Motor neuron (in vitro differentiated cells): ENCODE measurements around the gene BASP1. TPM values are rescaled to one million over a fixed set of nuclear protein-coding genes. Genes with fewer than 3 reads are reported as not detected.
"Not testable (repeated sequence)": the region's sequence is repeated elsewhere in the genome, so short reads cannot be mapped to it uniquely, and the experiment has no call there.

Experiments
- ATAC-seq, 8 experiments: fragments of 200-7000 bp; cut with Tn5 transposase; replicated peaks in 6 of 8; 2 replicates each; pipeline ENCODE4 v1.8.0; 2021; ENCODE audit warnings: mild to moderate bottlenecking in 8 of 8, moderate library complexity in 8 of 8
- H3K27ac ChIP-seq, 2 donors: fragments of 250-450 bp; sonication (Bioruptor Pico); 2 replicates each; pipeline ENCODE4 v1.9.0; 2021; ENCODE audit warnings: antibody characterized with exemption in 2 of 2, mild to moderate bottlenecking in 2 of 2, moderate library complexity in 1 of 2
- H3K4me1 ChIP-seq, 2 donors: fragments of 250-450 bp; sonication (Bioruptor Pico); replicated peaks in 1 of 2; 2 replicates each; pipeline ENCODE4 v1.6.1; 2021; ENCODE audit warnings: antibody characterized with exemption in 2 of 2, mild to moderate bottlenecking in 2 of 2, moderate library complexity in 1 of 2
- H3K4me3 ChIP-seq, 5 donors: fragments of 250-450 bp; sonication (Bioruptor Pico); 2 replicates each; pipeline ENCODE4 v1.9.0; 2021; ENCODE audit warnings: antibody characterized with exemption in 5 of 5, mild to moderate bottlenecking in 5 of 5, moderate library complexity in 4 of 5
- WGBS, 10 experiments: fragments of 450-650 bp; shearing (Covaris generic); methylation state at CpG; one replicate each; pipeline ENCODE4 v1.0.0; 2022; 5-methylcytosine and 5-hydroxymethylcytosine counted together
- in situ Hi-C, 9 experiments: fragments of 400-800 bp; cut with MboI; loops; one replicate each; pipeline ENCODE4 v1.15.0; 2021; ENCODE audit warnings: low sequenced_read_pairs in 9 of 9, low pct_unique_long_range_greater_than_20kb in 2 of 9; ENCODE audit not compliant: unreplicated experiment in 9 of 9
- total RNA-seq, 8 experiments: library from RNA; unstranded; fragments of 300-600 nt; gene quantifications; 2 replicates each; pipeline versions ENCODE4 v1.2.3 to v1.2.4, GENCODE V29; 2022

BASP1 gene
- total RNA-seq, 8 experiments from 2014 or later = 0.49 to 308 (median 249) TPM

DNA sequence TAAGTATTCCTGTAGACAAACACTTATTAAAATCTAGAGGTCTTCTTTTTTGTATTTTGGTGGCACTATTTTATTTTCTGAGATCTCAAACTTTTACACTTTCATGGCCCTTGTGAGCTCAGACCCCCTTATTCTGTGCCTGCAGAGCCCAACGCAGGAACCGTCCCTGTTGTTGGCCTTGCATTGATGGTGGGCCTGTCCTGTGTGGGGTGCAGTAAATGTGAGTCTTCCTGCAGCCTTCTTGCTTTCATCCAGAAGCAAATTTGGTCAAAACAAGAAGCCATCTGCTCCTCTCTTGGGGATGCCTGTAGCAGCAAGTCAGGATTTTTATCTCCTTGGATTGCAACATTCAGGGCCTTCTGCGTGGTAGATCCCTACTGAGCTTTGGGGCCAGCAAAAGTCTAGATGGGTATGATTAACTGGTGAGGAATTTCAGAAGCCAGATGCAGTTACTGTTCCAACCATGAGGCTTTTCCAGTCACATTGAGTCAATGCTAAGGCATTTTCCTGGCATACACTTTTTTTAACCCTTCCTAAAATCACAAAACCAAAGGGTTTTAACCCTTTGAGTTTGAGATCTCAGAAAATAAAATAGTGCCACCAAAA lies 31.7 kb downstream of the BASP1 start:
- in situ Hi-C loops = no loop called here
- ATAC-seq = no peak
- WGBS, 10 experiments = 20 to 100% (median 100%) methylated on average over 1 to 2 of the region's 3 CpGs; no CpG with 5 or more reads in 3 of the 10 experiments
- Histone ChIP-seq H3K4me3 (no peak overlapping the region), H3K27ac (no peak overlapping the region), H3K4me1 (peaks cover 0 to 14% of the 10 kb centered on the region in 2 donors)

DNA sequence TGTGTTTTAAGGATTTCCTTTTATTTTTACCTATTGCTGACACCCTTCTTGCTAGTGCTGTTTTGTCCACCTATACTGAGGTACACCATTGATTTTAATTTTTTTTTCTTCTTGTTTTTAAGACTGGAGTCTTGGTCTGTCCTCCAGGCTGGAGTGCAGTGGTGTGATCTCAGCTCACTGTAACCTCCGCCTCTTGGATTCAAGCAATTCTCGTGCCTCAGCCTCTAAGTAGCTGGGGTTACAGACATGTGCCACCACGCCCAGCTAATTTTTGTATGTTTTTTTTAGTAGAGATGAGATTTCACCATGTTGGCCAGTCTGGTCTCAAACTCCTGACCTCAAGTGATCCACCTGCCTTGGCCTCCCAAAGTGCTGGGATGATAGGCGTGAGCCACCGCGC lies 32.4 kb downstream of the BASP1 start:
- H3K4me3 ChIP-seq, in situ Hi-C loops, H3K4me1 ChIP-seq, H3K27ac ChIP-seq, ATAC-seq: not testable (repeated sequence)
- WGBS, 10 experiments = 50 to 100% (median 82%) methylated on average over 2 to 6 of the region's 6 CpGs; no CpG with 5 or more reads in 2 of the 10 experiments

DNA sequence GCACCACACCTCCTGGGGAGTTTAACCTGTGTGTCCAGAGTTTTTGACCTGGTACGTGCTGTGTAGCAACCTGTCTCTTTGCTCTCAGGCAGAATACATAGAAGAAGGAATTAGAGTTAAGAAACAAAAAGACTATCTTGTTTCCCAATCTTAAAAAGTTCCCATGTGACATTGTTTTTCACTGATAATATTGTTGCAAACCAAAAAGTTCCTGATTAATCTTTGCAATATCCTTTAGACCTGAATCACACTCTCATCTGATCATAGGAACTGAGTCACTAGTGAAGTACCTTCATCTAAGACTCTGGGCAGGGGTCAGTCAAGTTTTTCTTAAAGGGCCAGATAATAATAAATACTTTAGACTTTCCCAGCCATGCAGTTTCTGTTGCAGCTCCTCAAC lies 35.1 kb downstream of the BASP1 start:
- in situ Hi-C loops = no loop called here
- H3K4me1 ChIP-seq = peaks cover 5 to 20% of the 10 kb centered on the region in 2 donors
- no peak overlapping the region for H3K4me3 ChIP-seq
- no peak overlapping the region for H3K27ac ChIP-seq
- WGBS, 10 experiments = 0 to 100% (median 93%) methylated on average over 1 of the region's 1 CpG; no CpG with 5 or more reads in 4 of the 10 experiments
- ATAC-seq = no peak

DNA sequence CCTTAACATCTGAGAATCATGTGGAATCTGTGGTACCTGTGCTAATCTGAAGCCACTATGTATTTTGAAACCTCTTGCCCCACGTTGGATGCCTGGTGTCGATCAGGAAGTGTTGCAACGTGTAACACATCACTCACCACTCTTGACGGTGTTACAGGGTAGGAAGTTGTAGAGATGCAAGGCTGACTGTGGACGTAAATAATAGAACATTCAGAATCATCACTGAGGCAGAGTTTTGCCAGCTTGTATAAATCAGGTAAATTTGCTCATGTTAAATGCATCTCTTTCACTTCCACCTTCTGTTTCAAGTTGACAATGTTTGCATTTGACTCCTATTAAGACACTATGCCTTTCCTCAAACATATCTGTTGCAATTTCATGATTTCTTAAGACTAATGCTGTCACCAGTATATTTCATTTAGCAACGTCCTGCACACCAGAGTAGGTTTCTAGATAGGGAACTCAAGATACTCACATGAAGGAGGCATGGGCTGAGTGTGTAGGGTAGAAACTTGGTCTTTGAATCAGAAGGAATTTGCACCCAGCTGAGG lies 38.1 kb downstream of the BASP1 start:
- peaks cover 11 to 46% of the 10 kb centered on the region in 2 donors for H3K4me1 ChIP-seq
- no peak for ATAC-seq
- in situ Hi-C loops = no loop called here
- H3K4me3 ChIP-seq = no peak overlapping the region
- H3K27ac ChIP-seq = no peak overlapping the region
- 5 to 96% (median 81%) methylated on average over 2 to 6 of the region's 6 CpGs; no CpG with 5 or more reads in 1 of the 10 experiments for WGBS, 10 experiments

DNA sequence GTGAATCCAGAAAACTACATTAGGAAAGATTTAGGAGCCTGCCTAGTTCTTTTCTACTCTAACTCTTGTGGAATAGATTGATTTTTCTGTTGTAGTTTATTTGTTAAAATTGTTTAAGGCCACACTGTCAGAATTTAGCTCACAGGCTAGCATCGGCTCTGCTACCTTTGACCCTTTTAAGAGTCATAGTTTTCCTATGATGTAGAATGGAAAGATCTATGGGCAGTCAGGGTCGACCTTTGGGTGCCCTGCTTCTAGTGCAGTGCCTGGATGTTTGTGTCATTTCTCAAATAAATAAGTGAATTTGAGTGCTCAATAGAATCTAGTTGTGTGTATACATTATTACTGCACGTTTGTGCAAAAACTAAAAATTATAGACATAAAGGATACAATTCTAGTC lies 38.7 kb downstream of the BASP1 start:
- 10 to 100% (median 62%) methylated on average over 1 to 3 of the region's 3 CpGs; no CpG with 5 or more reads in 2 of the 10 experiments for whole genome bisulfite sequencing, 10 experiments
- Histone ChIP-seq H3K4me3 (no peak overlapping the region), H3K4me1 (peaks cover 11 to 52% of the 10 kb centered on the region in 2 donors), H3K27ac (no peak overlapping the region)
- ATAC-seq = no peak
- in situ Hi-C loops = no loop called here

DNA sequence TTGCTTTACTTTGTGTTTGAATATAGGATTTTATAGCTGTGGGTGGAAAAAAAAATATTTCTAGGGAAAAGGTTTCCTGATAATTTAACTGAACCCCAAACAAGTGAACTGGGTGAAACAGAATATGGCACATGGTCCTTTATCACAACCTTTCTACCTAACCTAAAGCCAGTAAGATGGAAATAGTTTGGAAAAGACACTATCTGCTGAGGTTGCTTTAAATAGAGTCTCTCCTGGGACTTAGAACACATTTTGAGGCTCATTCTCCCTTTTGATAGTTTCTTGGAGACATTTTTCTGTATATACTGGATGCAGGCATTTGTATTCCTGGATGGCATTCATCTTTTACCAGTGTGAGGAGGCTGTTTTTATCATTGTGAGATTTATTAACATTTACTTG lies 39.4 kb downstream of the BASP1 start:
- H3K27ac ChIP-seq = no peak overlapping the region
- in situ Hi-C loops = no loop called here

DNA sequence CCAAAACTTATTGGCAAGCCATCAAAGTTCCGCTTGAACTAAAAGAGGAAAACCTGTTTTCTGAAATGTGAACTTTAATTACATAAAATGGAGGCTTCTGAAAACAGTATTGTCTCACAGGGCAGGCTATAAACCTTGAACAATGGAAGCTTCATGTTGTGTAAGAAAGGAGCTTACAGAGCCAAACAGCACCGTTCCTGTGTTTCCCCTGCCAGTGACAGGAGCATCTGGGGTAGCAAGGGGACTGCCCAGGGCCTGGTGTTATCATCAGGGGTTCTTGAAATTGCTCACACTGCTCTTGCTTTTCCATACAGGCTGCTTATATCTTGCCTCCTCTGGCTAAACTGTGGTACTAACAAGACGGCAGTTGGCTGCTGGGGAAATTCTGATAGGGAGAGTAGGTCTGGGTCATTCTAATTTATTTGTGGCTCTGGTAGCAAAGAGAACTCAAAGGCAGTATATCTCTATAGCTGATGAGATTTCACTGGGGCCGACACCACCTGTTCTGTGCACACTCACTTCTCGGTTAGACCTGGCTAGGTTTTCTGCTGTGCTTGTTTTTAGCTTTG lies 40.4 kb downstream of the BASP1 start:
- in situ Hi-C loops = no loop called here
- ATAC-seq = peak in 5 of 8 experiments; percentile 7 to 50 (median 27)
- Histone ChIP-seq H3K27ac (no peak overlapping the region), H3K4me1 (peaks cover 11 to 64% of the 10 kb centered on the region in 2 donors), H3K4me3 (no peak overlapping the region)
- 59 to 100% (median 88%) methylated on average over 1 to 5 of the region's 5 CpGs; no CpG with 5 or more reads in 1 of the 10 experiments for WGBS, 10 experiments

More for the DNA sequence above, 39.4 kb downstream of the BASP1 start:
- peaks cover 11 to 59% of the 10 kb centered on the region in 2 donors for H3K4me1 ChIP-seq
- ATAC-seq = no peak
- H3K4me3 ChIP-seq = no peak overlapping the region

DNA sequence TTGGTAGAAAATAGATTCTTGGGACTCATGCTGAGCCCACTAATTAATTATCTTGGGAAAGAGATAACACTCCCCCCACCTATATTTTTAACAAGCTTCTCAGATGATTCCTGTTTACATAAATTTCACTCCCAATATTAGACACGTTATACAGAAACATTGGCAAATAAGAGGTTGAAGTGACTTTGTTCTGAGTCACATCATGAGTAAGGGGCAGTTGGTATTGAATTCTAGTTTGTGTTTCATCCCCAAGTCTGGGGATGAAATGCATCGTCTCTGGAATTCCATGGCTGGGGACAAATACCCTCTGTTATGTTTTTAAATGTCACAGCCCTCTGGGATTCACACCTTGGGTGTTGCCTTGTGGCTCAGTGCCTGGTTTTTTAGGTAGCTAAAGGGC lies 41.0 kb downstream of the BASP1 start:
- peaks cover 11 to 66% of the 10 kb centered on the region in 2 donors for H3K4me1 ChIP-seq
- H3K4me3 ChIP-seq = no peak overlapping the region
- ATAC-seq = no peak
- in situ Hi-C loops = no loop called here
- no peak overlapping the region for H3K27ac ChIP-seq
- 0 to 100% (median 72%) methylated on average over 1 to 2 of the region's 2 CpGs; no CpG with 5 or more reads in 2 of the 10 experiments for WGBS, 10 experiments

DNA sequence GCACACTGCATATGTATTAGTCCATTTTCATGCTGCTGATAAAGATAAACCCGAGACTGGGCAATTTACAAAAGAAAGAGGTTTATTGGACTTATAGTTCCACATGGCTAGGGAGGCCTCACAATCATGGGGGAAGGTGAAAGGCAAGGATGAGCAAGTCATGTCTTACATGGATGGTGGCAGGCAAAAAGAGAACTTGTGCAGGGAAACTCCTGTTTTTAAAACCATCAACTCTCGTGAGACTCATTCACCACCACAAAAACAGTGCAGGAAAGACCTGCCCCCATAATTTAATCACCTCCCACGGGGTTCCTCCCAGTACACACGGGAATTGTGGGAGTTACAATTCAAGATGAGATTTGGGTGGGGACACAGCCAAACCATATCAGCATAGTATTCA lies 41.6 kb downstream of the BASP1 start:
- H3K4me3 ChIP-seq, H3K27ac ChIP-seq, ATAC-seq, in situ Hi-C loops: not testable (repeated sequence)
- 34 to 100% (median 79%) methylated on average over 2 to 4 of the region's 4 CpGs; no CpG with 5 or more reads in 2 of the 10 experiments for WGBS, 10 experiments
- H3K4me1 ChIP-seq = peaks cover 11 to 67% of the 10 kb centered on the region in 2 donors

DNA sequence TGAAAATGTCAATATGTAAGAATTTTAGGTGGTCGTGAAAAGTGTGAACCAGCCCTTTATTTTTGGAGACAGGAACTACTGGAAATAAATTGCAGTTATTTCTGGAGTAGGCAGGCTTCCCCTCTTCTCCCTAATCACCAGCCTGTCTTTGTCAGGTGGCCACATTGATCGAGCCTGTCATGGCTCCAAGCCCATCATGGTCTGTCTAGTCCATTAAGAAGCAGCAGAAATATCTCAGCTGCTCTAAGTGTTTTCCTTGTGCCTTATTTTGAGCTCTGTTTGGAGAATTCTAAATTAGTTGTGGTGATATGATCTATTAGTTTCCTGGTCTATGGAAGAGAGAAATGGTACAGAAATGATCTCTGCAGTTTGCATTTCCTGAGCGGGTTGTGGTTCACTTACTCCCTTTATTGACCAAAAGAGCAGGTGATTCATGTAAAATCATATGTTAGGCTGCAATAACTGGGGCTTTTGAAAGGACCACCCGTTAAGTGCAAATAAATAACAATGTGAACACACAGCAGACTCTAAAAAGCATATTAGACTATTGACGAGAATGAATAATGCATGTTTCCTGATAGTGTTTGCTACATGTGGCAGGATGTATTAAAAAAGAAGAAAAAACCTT lies 42.3 kb downstream of the BASP1 start:
- peaks cover 11 to 73% of the 10 kb centered on the region in 2 donors for H3K4me1 ChIP-seq
- no peak overlapping the region for H3K4me3 ChIP-seq
- 51 to 100% (median 85%) methylated on average over 2 to 5 of the region's 5 CpGs for WGBS, 10 experiments
- H3K27ac ChIP-seq = no peak overlapping the region
- peak in 5 of 8 experiments; percentile 56 to 80 (median 62) for ATAC-seq
- in situ Hi-C loops = no loop called here

DNA sequence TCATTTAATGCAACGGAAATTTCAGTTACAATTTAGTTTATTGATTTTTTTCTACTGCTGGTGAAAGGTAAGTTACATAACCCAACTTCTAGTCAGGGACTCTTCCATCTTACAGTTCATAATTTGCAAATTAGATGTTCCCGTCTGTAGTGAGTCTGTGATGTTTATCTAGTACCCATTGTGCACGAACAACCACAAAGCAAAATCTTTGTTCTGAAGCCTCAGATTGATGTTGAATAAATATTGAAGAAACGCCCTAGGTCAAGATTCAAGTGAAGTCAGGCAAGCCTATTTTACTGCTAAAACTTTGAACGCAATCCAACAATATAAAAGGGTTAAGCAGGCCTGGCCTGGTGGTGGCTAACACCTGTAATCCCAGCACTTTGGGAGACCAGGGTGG lies 43.1 kb downstream of the BASP1 start:
- Histone ChIP-seq H3K27ac (no peak overlapping the region), H3K4me3 (no peak overlapping the region), H3K4me1 (peaks cover 9 to 77% of the 10 kb centered on the region in 2 donors)
- in situ Hi-C loops = no loop called here
- 60 to 100% (median 86%) methylated on average over 1 to 5 of the region's 5 CpGs for WGBS, 10 experiments
- ATAC-seq = no peak

DNA sequence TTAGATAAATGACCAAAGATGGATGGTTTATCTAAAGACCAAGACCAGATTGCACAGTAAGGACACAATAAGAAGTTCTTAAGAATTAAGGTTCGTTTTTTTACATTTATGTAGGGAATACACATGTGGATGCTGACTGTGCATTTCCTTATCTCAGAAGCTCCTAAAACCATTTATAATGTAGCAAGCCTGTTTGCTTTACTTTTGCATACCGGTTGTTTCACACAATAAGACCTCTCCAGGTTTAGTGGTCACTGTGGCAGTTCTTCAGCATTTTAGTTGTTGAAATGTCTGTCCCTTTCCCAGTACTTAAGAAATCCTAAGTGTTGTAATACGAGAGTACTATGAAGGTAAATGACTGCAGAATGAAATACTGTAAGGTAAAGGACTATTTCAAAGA lies 43.6 kb downstream of the BASP1 start:
- Histone ChIP-seq H3K4me3 (no peak overlapping the region), H3K27ac (no peak overlapping the region), H3K4me1 (peaks cover 6 to 81% of the 10 kb centered on the region in 2 donors)
- in situ Hi-C loops = no loop called here
- WGBS, 10 experiments = 7 to 94% (median 79%) methylated on average over 2 to 3 of the region's 3 CpGs
- no peak for ATAC-seq

DNA sequence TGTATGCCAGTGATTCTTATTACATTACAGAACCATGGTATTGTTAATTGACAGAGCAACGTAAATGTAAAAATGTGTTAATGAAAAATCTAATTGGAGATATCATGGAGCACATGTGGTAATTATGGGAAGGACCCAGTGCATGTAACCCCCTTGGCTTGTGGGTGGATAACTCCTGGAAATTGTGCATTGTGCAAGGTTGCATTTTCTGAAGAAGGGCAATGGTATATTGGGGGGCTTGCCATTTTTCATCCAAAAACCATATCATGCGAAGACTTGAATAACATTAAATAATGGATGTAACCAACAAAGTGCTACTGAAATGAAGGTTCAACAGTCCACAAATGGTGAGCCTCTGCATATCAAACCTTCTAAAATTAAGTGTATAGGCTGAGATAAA lies 47.6 kb downstream of the BASP1 start:
- no peak for ATAC-seq
- Histone ChIP-seq H3K4me3 (no peak overlapping the region), H3K27ac (no peak overlapping the region), H3K4me1 (peaks cover 0 to 44% of the 10 kb centered on the region in 2 donors)
- in situ Hi-C loops = no loop called here
- 14 to 100% (median 92%) methylated on average over 1 to 2 of the region's 2 CpGs; no CpG with 5 or more reads in 3 of the 10 experiments for WGBS, 10 experiments
